Stimulated activated CD8-positive, alpha-beta memory T cell treated with anti-CD3 and anti-CD28 coated beads, Interleukin-12 subunit alpha, Interleukin-12 subunit beta, amount 100 ng/mL, for 24 hours (primary cell): ENCODE data around the gene SPTB.

ENCODE experiments used
- DNase-seq: peaks from one replicate; pipeline ENCODE4 v3.0.0-alpha.2; 2020; ENCODE audit errors: extremely low read depth

Gene SPTB

GRCh38 chr14:64789696-64790095 lies 90.0 kb downstream of the SPTB start:
- DNase-seq, result no peak

- DNase-seq, result no peak
Observed at GRCh38 chr14:64788706-64789105, 91.0 kb downstream of the SPTB start.

- no peak for DNase-seq
Observed at GRCh38 chr14:64787619-64788018, 92.1 kb downstream of the SPTB start.

GRCh38 chr14:64786296-64787149 lies 93.2 kb downstream of the SPTB start:
- no peak for DNase-seq

GRCh38 chr14:64784006-64784405 lies 95.7 kb downstream of the SPTB start:
- no peak for DNase-seq

- DNase-seq, result no peak
Observed at GRCh38 chr14:64782196-64782595, 97.5 kb downstream of the SPTB start.

GRCh38 chr14:64779472-64779871 lies 100.2 kb downstream of the SPTB start:
- DNase-seq, result no peak

- no peak for DNase-seq
Observed at GRCh38 chr14:64778104-64778754, 101.5 kb downstream of the SPTB start.

GRCh38 chr14:64777461-64777860 lies 102.2 kb downstream of the SPTB start:
- no peak for DNase-seq

- DNase-seq, result no peak
Observed at GRCh38 chr14:64775081-64775777, 104.5 kb downstream of the SPTB start.

- DNase-seq, result no peak
Observed at GRCh38 chr14:64774272-64774671, 105.4 kb downstream of the SPTB start.

- DNase-seq, result no peak
Observed at GRCh38 chr14:64773577-64773976, 106.1 kb downstream of the SPTB start.

GRCh38 chr14:64773046-64773445 lies 106.7 kb downstream of the SPTB start:
- no peak for DNase-seq

- DNase-seq, result no peak
Observed at GRCh38 chr14:64772397-64772950, 107.2 kb downstream of the SPTB start.

- DNase-seq, result no peak
Observed at GRCh38 chr14:64771161-64771560, 108.5 kb downstream of the SPTB start.

- no peak for DNase-seq
Observed at GRCh38 chr14:64770751-64771150, 109.0 kb downstream of the SPTB start.

GRCh38 chr14:64769096-64770020 lies 110.3 kb downstream of the SPTB start:
- no peak for DNase-seq

- DNase-seq, result no peak
Observed at GRCh38 chr14:64768401-64769095, 111.2 kb downstream of the SPTB start.

- no peak for DNase-seq
Observed at GRCh38 chr14:64767215-64767964, 112.3 kb downstream of the SPTB start.
